Measurements from ENCODE around the gene MRGPRF.
A peak's percentile ranks its signal among the peaks of the same experiment; 100 is the strongest.

The MRGPRF gene
- total RNA-seq = 0 to 0.10 (median 0) reads per million in 9 experiments

DNA sequence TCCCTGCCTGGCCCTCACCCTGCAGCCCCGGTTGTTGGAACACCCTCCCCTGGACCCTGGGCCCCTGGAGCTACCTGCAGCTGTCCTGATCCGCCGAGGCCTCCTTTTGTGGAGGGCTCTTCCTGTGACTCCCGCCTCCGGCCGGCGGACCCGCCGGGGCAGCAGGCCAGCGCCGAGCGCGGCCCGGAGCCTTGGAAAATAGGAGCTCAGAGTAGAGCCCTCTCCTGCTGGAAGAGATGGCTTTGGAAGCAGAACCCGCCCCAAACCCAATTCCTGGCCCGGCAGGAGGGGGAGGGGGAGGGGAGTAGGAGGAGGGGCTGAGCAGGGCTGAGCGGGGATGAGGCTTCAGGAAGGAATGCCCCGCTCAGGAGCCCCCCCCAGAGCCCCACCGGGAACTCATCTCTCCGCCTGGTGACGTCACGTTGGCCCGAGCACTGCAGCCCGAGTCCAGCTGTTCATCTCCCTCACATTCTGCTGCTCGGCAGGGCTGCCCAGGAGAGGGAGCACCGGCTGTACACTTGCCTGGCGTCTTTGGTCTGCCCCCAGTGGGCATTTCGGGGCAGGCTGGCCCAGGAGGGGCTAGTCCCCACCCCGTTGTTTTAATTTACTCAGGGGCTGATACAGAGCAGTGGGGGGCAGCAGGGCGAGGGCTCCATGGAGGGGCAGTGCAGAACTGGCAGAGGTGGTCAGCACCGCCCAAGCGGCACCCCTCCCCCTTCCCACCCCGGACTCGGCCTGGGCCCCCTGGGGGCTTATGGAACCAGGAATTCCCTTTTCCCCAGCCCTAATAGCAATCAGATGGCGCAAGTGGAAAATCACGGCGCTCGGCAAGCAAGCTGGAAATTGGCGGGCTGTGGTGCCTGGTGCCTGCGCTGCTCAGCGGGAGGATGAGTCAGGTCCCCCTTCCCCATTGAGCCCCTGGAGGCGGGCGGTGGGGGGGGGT lies at the start of gene MRGPRF:
Gene MRGPRF (minus strand): TSS at position 238 of the 943 bp plus-strand sequence. CDS start 3,345 bp downstream, outside the sequence.
- no peak for ATAC-seq (replicated peaks)
- DNase-seq = no peak
- Mint-ChIP-seq H3K9me3 (no peaks in the 10 kb centered on the region), H3K36me3 (ENCODE audit: insufficient read depth) (no peaks in the 10 kb centered on the region), H3K4me1 (ENCODE audit: low read depth in 2 of 2) (peaks cover 0 to 5% of the 10 kb centered on the region in 2 donors), H3K4me3 (no peak within 1 kb of the TSS), H3K27ac (no peak within 1 kb of the TSS), H3K27me3 (peaks cover 16 to 77% of the 10 kb centered on the region in 2 donors)

DNA sequence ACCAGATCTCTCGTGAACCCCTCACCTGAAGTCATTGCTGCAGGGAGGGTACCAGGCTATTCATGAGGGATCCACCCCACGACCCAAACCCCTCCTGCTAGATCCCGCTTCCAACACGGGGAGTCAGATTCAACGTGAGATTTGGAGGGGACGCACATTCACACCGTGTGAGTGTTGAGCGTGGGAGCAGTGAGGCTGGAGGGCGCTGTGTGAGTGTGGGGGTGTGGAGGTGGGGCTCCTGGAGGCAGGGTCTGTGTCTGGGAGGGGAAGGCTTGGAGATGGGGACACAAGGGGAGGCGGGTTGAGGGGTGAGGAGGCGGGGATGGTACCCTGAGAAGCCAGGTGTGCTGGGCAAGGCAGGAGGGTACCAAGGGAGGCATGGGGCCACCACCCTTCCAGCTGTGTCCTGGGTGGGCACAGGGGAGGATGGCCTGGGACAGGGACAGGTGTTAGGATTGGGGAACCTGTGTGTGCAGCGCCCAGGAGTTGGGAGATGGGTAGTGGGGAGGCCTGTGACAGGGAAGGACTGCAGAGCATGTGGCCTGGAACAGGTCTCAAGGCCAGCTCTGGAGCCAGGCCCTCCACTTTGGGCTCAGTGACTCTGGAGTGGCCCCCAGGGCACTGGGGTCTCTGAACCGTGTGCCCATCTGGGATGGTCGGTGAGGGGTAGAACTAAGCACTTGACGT lies 49.3 kb upstream of the MRGPRF start:
- H3K9me3 Mint-ChIP-seq = no peaks in the 10 kb centered on the region
- ATAC-seq (replicated peaks) (no peak), DNase-seq (no peak)
- no peak overlapping the region for H3K4me3 Mint-ChIP-seq
- no peaks in the 10 kb centered on the region for H3K27me3 Mint-ChIP-seq
- peaks cover 16% of the 10 kb centered on the region for H3K36me3 Mint-ChIP-seq (ENCODE audit: insufficient read depth)
- peaks cover 17% of the 10 kb centered on the region in 2 donors for H3K4me1 Mint-ChIP-seq (ENCODE audit: low read depth in 2 of 2)
- H3K27ac Mint-ChIP-seq = peak overlapping the region; percentile 38 to 51

- no peak for DNase-seq
- Mint-ChIP-seq H3K4me1 (ENCODE audit: low read depth in 2 of 2) (peaks cover 17% of the 10 kb centered on the region in 2 donors), H3K4me3 (no peak overlapping the region), H3K9me3 (no peaks in the 10 kb centered on the region), H3K27ac (peak overlapping the region; percentile 38 to 51), H3K27me3 (no peaks in the 10 kb centered on the region), H3K36me3 (ENCODE audit: insufficient read depth) (peaks cover 16% of the 10 kb centered on the region)
- ATAC-seq (replicated peaks) = no peak
Measured at GRCh38 chr11:69061713-69062053, 48.6 kb upstream of the MRGPRF start.

DNA sequence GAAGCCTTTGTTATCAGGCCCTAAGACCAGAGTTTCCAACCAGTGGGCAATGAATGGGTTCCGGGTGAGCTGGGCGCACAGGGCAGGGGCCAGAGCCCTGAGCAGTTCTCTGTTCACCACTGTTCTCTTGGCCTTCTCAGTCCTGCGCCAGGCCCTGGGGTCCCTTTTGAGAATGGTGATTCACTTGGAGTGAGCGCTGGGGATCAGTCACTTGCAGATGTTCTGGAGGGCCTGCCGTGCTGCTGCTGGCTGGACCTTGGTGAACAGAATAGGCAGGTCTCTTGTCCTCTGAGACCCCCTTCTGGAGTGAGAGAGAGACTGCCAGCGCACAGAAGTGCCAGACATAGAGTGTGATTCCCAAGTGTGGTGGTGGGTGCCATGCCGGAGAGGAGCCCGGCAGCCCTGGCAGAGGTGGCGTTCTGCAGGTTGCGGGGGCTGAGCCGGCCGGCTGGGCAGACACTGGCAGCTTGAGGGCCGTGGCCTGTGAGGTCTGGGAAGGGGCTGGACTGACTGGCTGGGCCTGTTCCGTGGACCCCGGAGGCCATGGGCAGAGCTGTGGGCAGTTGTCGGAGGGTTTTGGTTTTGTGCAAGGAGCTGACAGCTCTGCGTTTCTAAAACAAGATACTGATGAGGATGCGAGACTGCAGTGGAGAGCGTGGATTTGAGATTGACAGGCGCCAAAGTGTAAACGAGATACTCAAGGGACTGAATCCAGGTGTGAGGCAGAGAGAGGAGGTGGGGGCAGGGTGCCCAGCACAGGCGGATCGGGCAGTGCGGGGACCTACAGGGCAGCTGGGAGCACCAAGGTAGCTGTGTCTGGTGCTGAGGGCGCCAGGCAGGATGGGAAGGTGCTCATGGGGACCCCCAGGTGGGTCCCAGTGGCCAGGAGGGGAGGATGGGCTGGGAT lies 48.0 kb upstream of the MRGPRF start:
- H3K9me3 Mint-ChIP-seq = no peaks in the 10 kb centered on the region
- H3K4me3 Mint-ChIP-seq = no peak overlapping the region
- ATAC-seq (replicated peaks) = no peak
- DNase-seq = no peak
- H3K27ac Mint-ChIP-seq = peak overlapping the region; percentile 38 to 51
- H3K27me3 Mint-ChIP-seq = no peaks in the 10 kb centered on the region
- H3K4me1 Mint-ChIP-seq (ENCODE audit: low read depth in 2 of 2) = peaks cover 20 to 21% of the 10 kb centered on the region in 2 donors
- H3K36me3 Mint-ChIP-seq (ENCODE audit: insufficient read depth) = peaks cover 16% of the 10 kb centered on the region

GRCh38 chr11:69059985-69060384 lies 46.9 kb upstream of the MRGPRF start:
- no peak for ATAC-seq (replicated peaks)

DNA sequence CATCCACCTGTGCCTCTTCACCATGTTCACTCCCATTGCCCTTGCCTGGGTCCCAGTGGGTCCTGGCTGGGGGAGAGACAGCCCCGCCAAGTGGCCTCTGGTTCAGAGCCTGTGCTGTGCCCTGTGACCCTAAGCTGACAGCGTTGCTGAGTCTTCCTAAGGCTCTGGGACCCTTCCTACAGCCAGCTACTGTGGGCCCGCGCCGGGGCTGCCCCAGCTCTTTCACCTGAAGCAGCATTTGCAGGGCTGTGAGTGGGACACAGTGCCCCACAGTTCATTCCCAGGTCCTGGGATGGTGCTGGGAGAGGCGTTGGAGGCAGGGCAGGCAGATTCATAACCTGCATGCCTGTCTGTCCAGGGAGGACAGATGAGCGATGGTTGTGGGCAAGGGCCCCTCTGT lies 46.4 kb upstream of the MRGPRF start:
- no peak for ATAC-seq (replicated peaks)
- H3K36me3 Mint-ChIP-seq (ENCODE audit: insufficient read depth) = peaks cover 19% of the 10 kb centered on the region
- H3K27ac Mint-ChIP-seq = no peak overlapping the region
- H3K27me3 Mint-ChIP-seq = no peaks in the 10 kb centered on the region
- no peak overlapping the region for H3K4me3 Mint-ChIP-seq
- DNase-seq = no peak
- no peaks in the 10 kb centered on the region for H3K9me3 Mint-ChIP-seq
- H3K4me1 Mint-ChIP-seq (ENCODE audit: low read depth in 2 of 2) = peaks cover 29 to 31% of the 10 kb centered on the region in 2 donors

More at GRCh38 chr11:69059985-69060384, 46.9 kb upstream of the MRGPRF start:
- Mint-ChIP-seq H3K36me3 (ENCODE audit: insufficient read depth) (peaks cover 19% of the 10 kb centered on the region), H3K9me3 (no peaks in the 10 kb centered on the region), H3K4me3 (no peak overlapping the region), H3K27me3 (no peaks in the 10 kb centered on the region), H3K4me1 (ENCODE audit: low read depth in 2 of 2) (peaks cover 29 to 31% of the 10 kb centered on the region in 2 donors), H3K27ac (no peak overlapping the region)
- DNase-seq = no peak

- peaks cover 30 to 31% of the 10 kb centered on the region in 2 donors for H3K4me1 Mint-ChIP-seq (ENCODE audit: low read depth in 2 of 2)
Measured at GRCh38 chr11:69058511-69059270, 45.6 kb upstream of the MRGPRF start.

GRCh38 chr11:69057801-69058200 lies 44.8 kb upstream of the MRGPRF start:
- peaks cover 30 to 31% of the 10 kb centered on the region in 2 donors for H3K4me1 Mint-ChIP-seq (ENCODE audit: low read depth in 2 of 2)
- no peak overlapping the region for H3K4me3 Mint-ChIP-seq
- DNase-seq (no peak), ATAC-seq (replicated peaks) (no peak)
- H3K27ac Mint-ChIP-seq = peak overlapping the region in 1 of 2 donors; percentile 59
- peaks cover 29% of the 10 kb centered on the region for H3K36me3 Mint-ChIP-seq (ENCODE audit: insufficient read depth)
- no peaks in the 10 kb centered on the region for H3K27me3 Mint-ChIP-seq
- no peaks in the 10 kb centered on the region for H3K9me3 Mint-ChIP-seq

More at GRCh38 chr11:69058511-69059270, 45.6 kb upstream of the MRGPRF start:
- no peak overlapping the region for H3K4me3 Mint-ChIP-seq
- H3K36me3 Mint-ChIP-seq (ENCODE audit: insufficient read depth) = peaks cover 25% of the 10 kb centered on the region
- no peak for ATAC-seq (replicated peaks)
- DNase-seq = no peak
- H3K27ac Mint-ChIP-seq = peak overlapping the region in 1 of 2 donors; percentile 59
- no peaks in the 10 kb centered on the region for H3K9me3 Mint-ChIP-seq
- no peaks in the 10 kb centered on the region for H3K27me3 Mint-ChIP-seq

- ATAC-seq (replicated peaks) = no peak
- H3K9me3 Mint-ChIP-seq = no peaks in the 10 kb centered on the region
- peaks cover 33 to 36% of the 10 kb centered on the region in 2 donors for H3K4me1 Mint-ChIP-seq (ENCODE audit: low read depth in 2 of 2)
Measured at GRCh38 chr11:69057236-69057635, 44.2 kb upstream of the MRGPRF start.

DNA sequence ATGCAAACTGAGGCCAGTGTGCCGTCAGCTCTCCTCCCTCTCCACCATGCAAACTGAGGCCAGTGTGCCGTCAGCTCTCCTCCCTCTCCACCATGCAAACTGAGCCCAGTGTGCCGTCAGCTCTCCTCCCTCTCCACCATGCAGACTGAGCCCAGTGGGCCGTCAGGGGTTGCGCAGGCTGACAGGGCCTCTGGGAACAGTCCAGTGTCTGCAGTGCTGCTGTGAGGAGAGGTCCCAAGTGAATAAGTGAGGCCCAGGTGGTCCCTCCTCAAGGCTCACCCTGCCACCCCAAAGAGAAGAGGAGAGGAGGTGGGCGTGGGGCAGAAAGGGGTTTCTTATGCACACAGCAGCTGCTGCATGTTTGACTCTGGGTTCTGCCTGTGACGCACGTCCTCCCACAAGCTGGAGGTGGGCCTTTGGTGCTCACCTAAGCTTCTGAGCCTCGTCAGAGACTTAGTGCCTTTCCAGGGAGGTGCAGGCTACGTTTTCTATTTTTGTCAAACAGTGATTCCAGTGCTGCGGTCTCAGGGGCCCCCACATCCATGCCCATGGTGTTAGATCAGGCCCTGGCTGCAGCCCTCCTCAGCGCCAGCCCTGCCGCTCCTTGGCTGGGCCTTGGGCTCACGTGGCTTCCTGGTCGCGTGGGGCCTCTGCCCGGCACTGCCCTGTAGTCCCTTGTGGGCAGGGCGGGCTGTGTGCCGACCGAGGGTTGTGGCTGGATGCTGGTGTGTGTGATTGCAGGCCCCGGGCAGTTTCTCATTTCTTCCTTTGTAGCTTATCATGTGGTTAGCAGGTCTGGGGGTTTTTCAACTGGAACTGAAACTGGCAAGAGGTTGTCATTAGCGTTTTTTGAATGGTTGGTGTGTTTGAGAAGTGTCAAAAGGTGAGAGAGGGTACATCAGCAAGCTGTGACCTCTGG lies 42.8 kb upstream of the MRGPRF start:
- Mint-ChIP-seq H3K27ac (peak overlapping the region; percentile 88 to 89), H3K27me3 (no peaks in the 10 kb centered on the region), H3K4me1 (ENCODE audit: low read depth in 2 of 2) (peaks cover 35 to 38% of the 10 kb centered on the region in 2 donors), H3K9me3 (no peaks in the 10 kb centered on the region), H3K36me3 (ENCODE audit: insufficient read depth) (peaks cover 21% of the 10 kb centered on the region), H3K4me3 (peak overlapping the region; percentile 42 to 60)
- ATAC-seq (replicated peaks) = peak; percentile 78
- DNase-seq = peak; percentile 31 to 37 (median 35)

More at GRCh38 chr11:69057236-69057635, 44.2 kb upstream of the MRGPRF start:
- no peak for DNase-seq
- Mint-ChIP-seq H3K27me3 (no peaks in the 10 kb centered on the region), H3K27ac (peak overlapping the region in 1 of 2 donors; percentile 88), H3K36me3 (ENCODE audit: insufficient read depth) (peaks cover 29% of the 10 kb centered on the region), H3K4me3 (no peak overlapping the region)

GRCh38 chr11:69055212-69055586 lies 42.2 kb upstream of the MRGPRF start:
- Mint-ChIP-seq H3K27me3 (no peaks in the 10 kb centered on the region), H3K36me3 (ENCODE audit: insufficient read depth) (peaks cover 21% of the 10 kb centered on the region)

More at GRCh38 chr11:69055212-69055586, 42.2 kb upstream of the MRGPRF start:
- ATAC-seq (replicated peaks) (no peak), DNase-seq (no peak)
- Mint-ChIP-seq H3K27ac (peak overlapping the region; percentile 88 to 89), H3K9me3 (no peaks in the 10 kb centered on the region), H3K4me1 (ENCODE audit: low read depth in 2 of 2) (peaks cover 32 to 35% of the 10 kb centered on the region in 2 donors), H3K4me3 (peak overlapping the region in 1 of 2 donors; percentile 21)

Measured in effector memory CD8-positive, alpha-beta T cell (primary cell).